HG02623 (cell line): Measurements from ENCODE around the gene POLE.

ENCODE experiments used
- ATAC-seq: cut with Tn5 transposase; IDR thresholded peaks from one replicate; pipeline ENCODE4 v1.9.1; 2021; ENCODE audit warnings: moderate library complexity; ENCODE audit not compliant: unreplicated experiment

Gene POLE

DNA sequence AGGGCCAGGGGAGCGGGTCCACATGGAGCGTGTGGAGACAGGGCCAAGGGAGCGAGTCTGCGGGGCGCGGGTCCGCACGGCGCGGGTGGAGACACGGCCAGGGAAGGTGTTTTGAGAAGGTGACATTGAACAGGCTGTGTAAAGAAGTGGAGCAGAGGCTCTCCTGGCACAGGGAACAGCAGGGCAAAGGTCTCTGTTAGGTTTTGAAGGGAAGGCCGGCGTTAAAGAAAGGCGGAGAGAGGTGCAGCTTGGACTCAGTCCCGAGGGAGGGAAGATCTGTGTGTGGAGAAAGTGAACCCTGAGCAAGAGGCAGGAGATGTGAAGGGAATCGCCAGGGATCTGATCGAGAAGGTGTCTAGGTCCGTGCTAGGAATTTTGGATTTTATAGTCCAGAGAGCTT lies 2.1 kb upstream of the POLE start:
- no peak for ATAC-seq

DNA sequence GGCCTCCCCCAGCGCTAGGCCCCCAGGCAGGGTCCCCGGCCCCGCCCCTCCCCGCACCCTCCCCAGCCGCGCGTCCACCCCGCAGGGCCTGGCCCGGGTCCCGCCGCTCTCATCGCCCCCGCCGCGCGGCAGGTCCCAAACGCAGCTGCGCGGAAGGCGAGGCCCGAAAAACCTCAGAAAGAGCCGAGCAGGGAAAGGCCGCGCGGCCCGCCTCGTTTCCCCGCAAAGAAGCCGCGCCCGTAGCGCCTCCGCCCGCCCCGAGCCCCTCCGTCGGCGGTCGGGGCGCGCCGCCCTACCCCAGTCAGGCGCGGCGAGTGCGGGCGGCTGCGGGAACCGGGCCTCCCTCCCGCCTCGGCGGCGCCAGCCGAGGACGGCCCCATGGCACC lies 324 bp downstream of the POLE start:
- ATAC-seq = peak; percentile 10

- no peak for ATAC-seq
Observed at GRCh38 chr12:132685400-132685799, 1.7 kb downstream of the POLE start.

DNA sequence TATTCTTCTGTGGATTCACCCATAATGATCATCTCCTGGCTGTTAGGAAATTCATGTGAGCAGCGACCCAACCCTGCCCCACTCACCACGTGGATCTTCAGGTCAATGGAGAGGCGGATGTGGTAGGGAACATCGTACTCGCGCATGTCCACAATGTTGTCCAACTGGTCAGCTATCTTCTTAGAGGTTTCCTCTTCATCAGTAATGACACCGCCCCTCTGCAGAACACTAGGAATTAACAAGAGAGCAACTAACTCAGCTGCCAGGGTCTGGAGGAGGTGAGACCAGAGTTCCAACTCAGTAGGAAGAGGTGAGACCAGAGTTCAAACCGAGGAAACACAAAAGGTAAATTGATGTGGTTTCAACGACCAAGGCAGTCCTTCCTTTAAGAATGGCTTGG lies 9.7 kb downstream of the POLE start:
- ATAC-seq = no peak

DNA sequence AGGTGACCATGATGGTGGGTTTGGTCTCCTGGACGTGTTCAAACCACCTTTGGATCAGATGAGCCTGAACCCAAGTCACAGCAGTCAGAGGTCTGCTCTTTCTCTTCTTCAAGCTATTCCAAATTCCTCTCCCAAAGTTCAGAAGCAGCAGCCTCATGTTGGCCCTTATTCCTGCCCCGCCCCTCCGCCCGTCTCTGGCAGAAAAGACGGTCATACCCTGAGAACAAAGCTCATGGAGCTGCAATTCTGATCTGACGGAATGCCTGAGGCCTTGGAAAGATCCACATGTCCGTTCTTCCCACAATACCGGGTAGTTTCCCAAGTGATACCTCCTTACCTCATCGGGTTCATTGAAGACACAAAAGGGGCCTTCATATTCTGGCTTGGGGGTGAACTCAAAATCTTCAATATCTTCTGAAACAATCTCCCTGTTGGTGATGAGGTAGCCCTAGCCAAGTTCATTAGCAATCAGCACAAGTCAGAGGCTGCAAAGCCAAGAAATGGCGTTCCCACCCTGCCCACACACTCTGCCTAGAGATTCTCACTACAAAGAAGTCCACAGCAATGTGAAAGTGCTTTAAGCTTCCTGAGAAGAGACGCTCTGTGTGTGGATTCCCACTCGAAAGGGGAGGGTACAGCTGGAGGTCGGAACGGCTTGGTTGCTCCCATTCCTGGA lies 11.2 kb downstream of the POLE start:
- ATAC-seq = no peak

GRCh38 chr12:132674561-132674960 lies 12.6 kb downstream of the POLE start:
- no peak for ATAC-seq

- no peak for ATAC-seq
Observed at GRCh38 chr12:132673288-132674179, 13.6 kb downstream of the POLE start.

GRCh38 chr12:132672678-132673077 lies 14.5 kb downstream of the POLE start:
- ATAC-seq = no peak

DNA sequence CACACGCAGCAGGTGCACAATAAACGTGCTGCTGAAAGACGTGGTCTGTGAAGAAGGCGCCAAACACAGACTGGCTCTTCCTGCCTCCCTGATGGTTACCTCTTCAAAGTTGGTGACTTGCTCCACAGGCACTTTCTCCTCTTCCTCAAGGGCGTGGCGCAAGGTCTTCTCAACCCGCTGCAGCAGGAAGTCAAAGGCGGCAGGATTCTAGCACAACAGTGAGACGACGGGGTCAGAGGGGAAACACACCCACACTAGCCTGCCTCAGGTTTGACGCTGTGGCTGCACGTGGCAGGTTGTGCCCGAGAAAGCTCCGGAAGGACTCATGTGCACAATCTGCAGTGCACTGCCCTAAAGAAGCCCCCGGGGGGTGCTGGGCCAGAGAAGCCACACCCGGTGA lies 15.0 kb downstream of the POLE start:
- ATAC-seq = no peak

DNA sequence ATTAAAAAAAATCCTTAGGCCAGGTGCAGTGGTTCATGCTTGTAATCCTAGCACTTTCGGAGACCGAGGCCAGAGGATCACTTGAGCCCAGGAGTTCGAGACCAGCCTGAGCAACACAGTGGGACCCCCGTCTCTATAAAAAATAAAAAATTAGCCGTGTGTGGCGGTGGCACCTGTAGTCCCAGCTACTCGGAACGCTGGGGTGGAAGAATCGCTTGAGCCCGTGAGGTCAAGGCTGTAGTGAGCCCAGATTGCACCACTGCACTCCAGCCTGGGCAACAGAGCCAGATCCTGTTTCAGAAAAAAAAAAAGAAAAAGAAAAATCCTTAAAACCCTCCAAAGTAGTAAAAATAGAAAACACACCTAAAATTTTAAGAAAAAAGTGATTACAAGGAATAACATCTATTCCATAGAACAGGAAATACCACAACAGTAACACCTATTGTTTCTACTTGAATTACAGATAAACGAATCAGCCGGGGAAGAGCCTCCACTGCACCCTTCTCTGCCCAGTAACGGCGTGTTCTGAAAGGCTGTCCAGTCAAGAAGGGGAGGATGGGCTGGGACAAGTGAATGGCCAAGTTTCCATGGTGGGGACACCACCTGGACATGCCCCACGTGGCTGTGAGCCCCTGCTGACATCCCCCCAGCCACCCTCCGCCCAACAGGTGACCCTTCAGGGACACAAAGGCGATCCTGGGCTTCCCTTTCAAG lies 17.8 kb downstream of the POLE start:
- no peak for ATAC-seq

DNA sequence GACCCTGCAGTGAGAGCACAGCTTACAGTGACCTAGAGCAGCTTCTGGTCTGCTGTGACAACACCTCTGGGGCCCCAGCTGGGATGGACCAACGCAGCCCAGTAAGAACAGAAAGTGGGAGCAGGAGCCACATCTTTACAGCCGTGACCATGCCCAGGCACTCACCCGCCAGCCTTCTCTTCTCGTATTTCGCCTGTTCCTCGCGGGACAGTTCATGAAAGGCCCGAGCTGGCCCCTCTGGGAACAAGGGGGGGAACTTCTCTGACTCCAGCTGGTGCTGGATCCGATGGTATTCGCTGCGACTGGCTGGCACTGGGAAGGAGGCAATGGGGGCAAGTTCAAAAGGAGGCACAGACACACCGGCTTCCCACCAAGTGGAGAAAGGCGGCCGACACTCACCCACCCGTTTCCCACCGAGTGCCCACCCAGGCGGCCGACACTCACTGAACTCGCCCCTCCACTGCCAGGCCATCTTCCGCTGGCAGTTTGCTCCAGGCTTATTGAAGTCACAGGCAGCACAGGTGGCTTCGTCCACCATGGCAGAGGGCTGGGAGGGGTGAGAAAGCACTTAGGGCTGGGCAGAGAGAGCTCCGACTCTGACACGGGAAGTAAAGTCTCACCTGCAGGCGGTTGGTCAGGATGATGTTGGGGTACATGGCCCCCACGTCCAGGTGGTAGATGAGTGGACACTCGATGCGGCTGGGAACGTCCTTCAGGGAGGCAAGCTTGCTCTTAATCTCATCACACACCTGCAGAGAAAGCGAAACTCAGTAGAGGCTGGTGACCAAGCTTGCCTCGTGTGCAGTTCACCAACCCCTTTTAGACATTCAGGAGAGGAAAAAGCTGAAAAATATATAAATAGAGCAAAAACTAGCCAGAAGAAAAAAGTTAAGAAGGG lies 18.7 kb downstream of the POLE start:
- no peak for ATAC-seq

DNA sequence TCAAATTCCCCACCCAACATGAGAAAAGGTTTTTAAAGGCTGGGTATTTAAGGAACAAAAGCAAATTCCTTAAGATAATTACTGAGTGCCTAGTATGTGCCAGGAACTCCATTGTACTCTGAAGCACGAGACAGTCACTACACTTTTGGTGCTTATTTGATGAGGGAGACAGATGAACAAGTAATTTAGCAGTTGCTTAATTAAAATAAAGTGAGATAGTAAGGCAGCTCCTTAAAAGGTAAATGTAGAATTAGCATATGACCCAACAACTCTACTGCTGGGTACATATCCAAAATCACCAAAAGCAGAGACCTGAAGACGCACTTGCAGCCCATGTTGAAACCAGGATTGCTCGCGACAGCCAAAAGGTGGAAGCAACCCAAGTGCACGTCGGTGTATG lies 21.3 kb downstream of the POLE start:
- ATAC-seq = no peak

GRCh38 chr12:132665149-132665491 lies 22.0 kb downstream of the POLE start:
- ATAC-seq = no peak

DNA sequence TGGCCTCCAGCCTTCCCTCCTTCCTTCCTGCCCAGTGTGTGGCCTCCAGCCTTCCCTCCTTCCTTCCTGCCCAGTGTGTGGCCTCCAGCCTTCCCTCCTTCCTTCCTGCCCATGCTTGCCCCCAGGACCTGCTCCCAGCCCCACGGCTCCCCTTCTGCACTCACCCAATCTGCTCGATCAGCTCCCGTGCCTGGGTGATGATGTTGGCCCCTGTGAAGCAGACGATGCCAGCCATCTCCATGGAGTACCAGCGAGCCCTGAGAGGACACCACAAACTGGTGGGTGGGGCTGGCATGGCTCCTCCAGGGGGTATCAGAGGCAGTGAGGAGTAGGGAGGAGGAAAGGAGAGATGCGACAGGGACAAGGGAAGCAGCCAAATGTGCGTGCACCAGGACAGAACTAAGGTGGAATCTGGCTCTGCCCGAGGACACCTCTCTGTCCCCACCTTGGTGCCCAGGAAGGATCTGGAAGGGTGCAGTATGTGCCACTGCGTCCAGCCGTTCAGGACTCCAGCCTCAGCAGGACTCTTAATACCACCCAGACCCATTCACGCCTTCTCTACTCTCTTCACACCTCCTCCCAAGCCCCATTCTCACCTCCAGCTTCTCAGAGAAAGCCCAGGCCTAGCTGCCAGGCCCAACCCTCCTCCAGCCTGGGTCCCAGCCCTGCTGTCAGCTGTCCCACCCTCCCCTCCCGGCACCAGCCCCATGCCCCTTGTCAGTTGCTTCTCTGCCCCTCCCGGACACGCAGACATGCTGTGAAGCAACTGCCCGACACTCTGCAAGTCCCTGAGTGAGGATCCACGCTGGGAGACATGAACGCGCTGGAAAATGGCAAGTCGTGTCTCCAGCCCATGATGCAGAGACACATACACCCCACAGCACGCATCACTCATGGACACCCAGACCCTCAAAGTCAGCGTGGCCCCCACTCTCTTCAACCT lies 22.7 kb downstream of the POLE start:
- ATAC-seq = no peak

- no peak for ATAC-seq
Observed at GRCh38 chr12:132662901-132663755, 24.0 kb downstream of the POLE start.

DNA sequence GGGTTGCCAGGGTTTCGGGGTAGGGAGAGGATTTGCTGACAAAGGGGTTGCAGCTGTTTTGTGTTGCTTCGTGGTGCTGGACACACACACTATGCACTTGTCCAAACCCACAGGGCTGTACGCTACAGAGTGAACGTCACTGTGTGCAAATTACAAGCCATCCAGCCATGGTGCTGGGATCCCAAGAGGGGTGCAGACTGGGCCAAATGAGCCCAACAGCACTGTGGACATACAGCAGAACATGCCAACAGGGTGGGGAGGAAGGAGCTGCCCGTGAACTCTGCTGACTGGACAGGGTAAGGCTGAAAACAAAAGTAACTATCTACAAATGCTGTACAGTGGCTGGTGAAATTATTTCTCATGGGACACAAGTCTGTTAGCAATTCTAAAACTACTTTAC lies 25.2 kb downstream of the POLE start:
- no peak for ATAC-seq

- no peak for ATAC-seq
Observed at GRCh38 chr12:132660996-132661395, 26.1 kb downstream of the POLE start.

GRCh38 chr12:132660052-132660451 lies 27.1 kb downstream of the POLE start:
- no peak for ATAC-seq

DNA sequence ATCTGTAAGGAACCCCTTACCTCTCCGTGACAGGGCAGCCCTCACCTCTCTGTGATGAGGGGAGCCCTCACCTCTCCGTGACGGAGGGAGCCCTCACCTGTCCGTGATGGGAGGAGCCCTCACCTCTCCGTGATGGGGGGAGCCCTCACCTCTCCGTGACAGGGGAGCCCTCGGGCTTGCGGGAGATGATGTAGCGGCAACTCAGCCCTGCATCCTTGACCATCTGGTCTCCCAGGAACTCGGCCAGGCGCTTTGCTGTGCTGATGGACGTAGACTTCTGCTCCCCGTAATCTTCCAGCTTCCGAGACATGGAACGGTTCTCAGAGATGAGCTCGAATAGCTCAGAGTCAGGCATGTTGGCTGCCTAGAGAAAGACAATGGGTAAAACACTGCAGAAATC lies 28.0 kb downstream of the POLE start:
- ATAC-seq = no peak
